ENCODE data around the gene ARL13B. TPM values are rescaled to one million over a fixed set of nuclear protein-coding genes. Genes with fewer than 3 reads are reported as not detected.
A peak's percentile ranks its signal among the peaks of the same experiment; 100 is the strongest.
"Not testable (repeated sequence)": the region's sequence is repeated elsewhere in the genome, so short reads cannot be mapped to it uniquely, and the experiment has no call there.

Gene ARL13B
- total RNA-seq, 1 experiment from 2014 or later, result 7.6 TPM

DNA sequence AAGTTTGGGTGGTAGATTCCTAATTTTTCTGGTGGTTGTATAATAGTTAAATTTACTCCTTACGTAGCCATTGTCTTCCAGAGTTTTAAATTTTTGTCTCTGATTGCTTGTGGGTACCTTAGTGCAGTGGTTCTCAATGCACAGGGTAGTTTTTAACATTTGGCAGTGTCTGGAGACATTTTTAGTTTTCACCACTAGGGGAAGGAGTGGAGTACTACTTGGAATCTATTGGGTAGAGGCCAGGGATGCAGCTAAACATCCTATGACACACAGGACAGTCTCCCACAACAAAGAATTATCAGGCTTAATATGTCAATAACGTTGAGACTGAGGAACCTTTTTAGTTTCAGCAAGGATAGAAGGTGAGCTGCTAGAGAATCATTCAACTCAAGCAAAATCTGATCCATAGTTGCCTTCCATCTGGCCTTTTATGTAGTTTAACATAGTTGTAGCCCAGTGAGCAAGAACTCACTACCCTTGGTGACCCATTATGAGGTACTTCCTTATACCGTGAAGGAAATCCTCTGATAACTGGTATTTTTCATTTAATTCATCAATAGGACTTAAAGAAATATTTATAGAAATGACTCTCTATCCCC is 57.1 kb downstream of the ARL13B start:
- Mint-ChIP-seq H3K27ac (ENCODE audit: unreplicated experiment) (no peak overlapping the region), H3K27me3 (ENCODE audit: insufficient read depth, unreplicated experiment) (no peaks in the 10 kb centered on the region), H3K36me3 (ENCODE audit: insufficient read depth, unreplicated experiment) (no peaks in the 10 kb centered on the region), H3K4me3 (ENCODE audit: unreplicated experiment) (no peak overlapping the region), H3K9me3 (ENCODE audit: unreplicated experiment) (no peaks in the 10 kb centered on the region), H3K4me1 (ENCODE audit: low read depth, unreplicated experiment) (no peaks in the 10 kb centered on the region)
- Histone ChIP-seq H3K36me3 (ENCODE audit: control insufficient read depth, insufficient read depth, low read length) (no peaks in the 10 kb centered on the region), H3K27me3 (replicated peaks; ENCODE audit: control insufficient read depth, insufficient read depth, low read length) (no peaks in the 10 kb centered on the region), H3K4me3 (ENCODE audit: low read depth, low read length) (no peak overlapping the region), H3K4me1 (no peaks in the 10 kb centered on the region), H3K9me3 (no peaks in the 10 kb centered on the region)
- intact Hi-C loops (cut with micrococcal nuclease; ENCODE audit: unreplicated experiment), result no loop called here
- POLR2A ChIA-PET, result no interaction called here
- peak in 1 of 2 experiments; percentile 34 for DNase-seq
- TF ChIP-seq, protein P1, sequence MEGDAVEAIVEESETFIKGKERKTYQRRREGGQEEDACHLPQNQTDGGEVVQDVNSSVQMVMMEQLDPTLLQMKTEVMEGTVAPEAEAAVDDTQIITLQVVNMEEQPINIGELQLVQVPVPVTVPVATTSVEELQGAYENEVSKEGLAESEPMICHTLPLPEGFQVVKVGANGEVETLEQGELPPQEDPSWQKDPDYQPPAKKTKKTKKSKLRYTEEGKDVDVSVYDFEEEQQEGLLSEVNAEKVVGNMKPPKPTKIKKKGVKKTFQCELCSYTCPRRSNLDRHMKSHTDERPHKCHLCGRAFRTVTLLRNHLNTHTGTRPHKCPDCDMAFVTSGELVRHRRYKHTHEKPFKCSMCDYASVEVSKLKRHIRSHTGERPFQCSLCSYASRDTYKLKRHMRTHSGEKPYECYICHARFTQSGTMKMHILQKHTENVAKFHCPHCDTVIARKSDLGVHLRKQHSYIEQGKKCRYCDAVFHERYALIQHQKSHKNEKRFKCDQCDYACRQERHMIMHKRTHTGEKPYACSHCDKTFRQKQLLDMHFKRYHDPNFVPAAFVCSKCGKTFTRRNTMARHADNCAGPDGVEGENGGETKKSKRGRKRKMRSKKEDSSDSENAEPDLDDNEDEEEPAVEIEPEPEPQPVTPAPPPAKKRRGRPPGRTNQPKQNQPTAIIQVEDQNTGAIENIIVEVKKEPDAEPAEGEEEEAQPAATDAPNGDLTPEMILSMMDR (IDR thresholded peaks at IDR 0.05; ENCODE audit: insufficient read depth in 1 of 2, low read depth in 1 of 2, low read length in 1 of 2, severe bottlenecking in 1 of 2, unreplicated experiment in 1 of 2), result peak; percentile 31 to 58
- CTCF ChIA-PET, result no interaction called here
- BruUV-seq (replicated peaks), result no TSS peak

DNA sequence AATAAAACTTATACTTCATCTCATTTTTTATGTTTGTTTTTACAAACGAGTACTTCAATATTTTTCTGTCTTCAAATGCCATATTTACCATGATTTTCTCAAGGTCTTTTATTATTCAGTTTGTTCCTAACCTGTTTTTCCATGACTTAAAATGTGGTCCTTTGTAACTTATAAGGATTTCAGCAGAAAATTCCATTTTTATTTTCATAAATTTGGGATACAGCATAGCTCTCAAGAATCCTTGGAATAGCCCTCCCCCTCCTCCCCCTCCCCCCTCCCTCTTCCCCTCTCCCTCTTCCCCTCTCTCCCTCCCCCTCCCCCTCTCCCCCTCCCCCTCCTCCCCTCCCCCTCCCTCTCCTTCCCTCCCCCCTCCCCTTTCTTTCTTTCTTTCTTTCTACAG is 63.3 kb downstream of the ARL13B start:
- TF ChIP-seq, protein P1 (IDR thresholded peaks at IDR 0.05; ENCODE audit: insufficient read depth in 1 of 2, low read depth in 1 of 2, low read length in 1 of 2, severe bottlenecking in 1 of 2, unreplicated experiment in 1 of 2), result no peak

DNA sequence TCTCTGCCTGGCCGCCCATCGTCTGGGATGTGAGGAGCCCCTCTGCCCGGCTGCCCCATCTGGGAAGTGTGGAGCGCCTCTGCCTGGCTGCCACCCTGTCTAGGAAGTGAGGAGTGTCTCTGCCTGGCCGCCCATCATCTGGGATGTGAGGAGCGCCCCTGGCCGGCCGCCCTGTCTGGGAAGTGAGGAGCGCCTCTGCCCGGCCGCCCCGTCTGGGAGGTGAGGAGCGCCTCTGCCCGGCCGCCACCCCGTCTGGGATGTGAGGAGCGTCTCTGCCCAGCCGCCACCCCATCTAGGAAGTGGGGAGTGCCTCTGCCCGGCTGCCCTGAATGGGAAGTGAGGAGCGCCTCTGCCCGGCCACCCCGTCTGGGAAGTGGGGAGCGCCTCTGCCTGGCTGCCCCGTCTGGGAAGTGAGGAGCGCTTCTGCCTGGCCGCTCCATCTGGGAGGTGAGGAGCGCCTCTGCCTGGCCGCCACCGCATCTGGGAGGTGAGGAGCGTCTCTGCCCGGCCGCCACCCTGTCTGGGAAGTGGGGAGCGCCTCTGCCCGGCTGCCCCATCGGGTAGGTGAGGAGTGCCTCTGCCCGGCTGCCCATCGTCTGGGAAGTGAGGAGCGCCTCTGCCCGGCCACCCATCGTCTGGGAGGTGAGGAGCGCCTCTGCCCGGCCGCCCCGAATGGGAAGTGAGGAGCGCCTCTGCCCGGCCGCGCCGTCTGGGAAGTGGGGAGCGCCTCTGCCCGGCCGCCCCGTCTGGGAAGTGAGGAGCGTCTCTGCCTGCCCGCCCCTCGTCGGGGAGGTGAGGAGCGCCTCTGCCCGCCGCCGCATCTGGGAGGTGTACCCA is 64.4 kb downstream of the ARL13B start:
- H3K27me3 ChIP-seq (replicated peaks; ENCODE audit: control insufficient read depth, insufficient read depth, low read length); POLR2A ChIA-PET: not testable (repeated sequence)

More for the DNA sequence above, 63.3 kb downstream of the ARL13B start:
- no peaks in the 10 kb centered on the region for H3K9me3 Mint-ChIP-seq (ENCODE audit: unreplicated experiment)
- H3K27ac Mint-ChIP-seq (ENCODE audit: unreplicated experiment), result peak overlapping the region; percentile 69
- no peak overlapping the region for H3K4me3 ChIP-seq (ENCODE audit: low read depth, low read length)
- H3K9me3 ChIP-seq, result no peaks in the 10 kb centered on the region; the same call in 1 of the 2 replicates
- no peaks in the 10 kb centered on the region for H3K27me3 ChIP-seq (replicated peaks; ENCODE audit: control insufficient read depth, insufficient read depth, low read length)
- intact Hi-C loops (cut with micrococcal nuclease; ENCODE audit: unreplicated experiment), result no loop called here
- DNase-seq, result no peak
- no peaks in the 10 kb centered on the region for H3K4me1 Mint-ChIP-seq (ENCODE audit: low read depth, unreplicated experiment)
- H3K36me3 Mint-ChIP-seq (ENCODE audit: insufficient read depth, unreplicated experiment), result peaks cover 32% of the 10 kb centered on the region
- H3K27me3 Mint-ChIP-seq (ENCODE audit: insufficient read depth, unreplicated experiment), result no peaks in the 10 kb centered on the region
- H3K4me3 Mint-ChIP-seq (ENCODE audit: unreplicated experiment), result peak overlapping the region; percentile 42
- no peaks in the 10 kb centered on the region for H3K36me3 ChIP-seq (ENCODE audit: control insufficient read depth, insufficient read depth, low read length)
- H3K4me1 ChIP-seq, result no peaks in the 10 kb centered on the region
- no TSS peak for BruUV-seq (replicated peaks)
- CTCF ChIA-PET, result no interaction called here
- POLR2A ChIA-PET, result no interaction called here

More for the DNA sequence above, 64.4 kb downstream of the ARL13B start:
- CTCF ChIA-PET; intact Hi-C loops (cut with micrococcal nuclease; ENCODE audit: unreplicated experiment); H3K9me3 ChIP-seq; H3K4me1 Mint-ChIP-seq (ENCODE audit: low read depth, unreplicated experiment); H3K4me3 Mint-ChIP-seq (ENCODE audit: unreplicated experiment); DNase-seq; H3K27me3 Mint-ChIP-seq (ENCODE audit: insufficient read depth, unreplicated experiment); H3K4me1 ChIP-seq; H3K4me3 ChIP-seq (ENCODE audit: low read depth, low read length); H3K27ac Mint-ChIP-seq (ENCODE audit: unreplicated experiment); H3K36me3 ChIP-seq (ENCODE audit: control insufficient read depth, insufficient read depth, low read length); H3K9me3 Mint-ChIP-seq (ENCODE audit: unreplicated experiment); BruUV-seq (replicated peaks): not testable (repeated sequence)
- peaks cover 32% of the 10 kb centered on the region for H3K36me3 Mint-ChIP-seq (ENCODE audit: insufficient read depth, unreplicated experiment)
